ENCODE results near the gene LYL1.

DNA sequence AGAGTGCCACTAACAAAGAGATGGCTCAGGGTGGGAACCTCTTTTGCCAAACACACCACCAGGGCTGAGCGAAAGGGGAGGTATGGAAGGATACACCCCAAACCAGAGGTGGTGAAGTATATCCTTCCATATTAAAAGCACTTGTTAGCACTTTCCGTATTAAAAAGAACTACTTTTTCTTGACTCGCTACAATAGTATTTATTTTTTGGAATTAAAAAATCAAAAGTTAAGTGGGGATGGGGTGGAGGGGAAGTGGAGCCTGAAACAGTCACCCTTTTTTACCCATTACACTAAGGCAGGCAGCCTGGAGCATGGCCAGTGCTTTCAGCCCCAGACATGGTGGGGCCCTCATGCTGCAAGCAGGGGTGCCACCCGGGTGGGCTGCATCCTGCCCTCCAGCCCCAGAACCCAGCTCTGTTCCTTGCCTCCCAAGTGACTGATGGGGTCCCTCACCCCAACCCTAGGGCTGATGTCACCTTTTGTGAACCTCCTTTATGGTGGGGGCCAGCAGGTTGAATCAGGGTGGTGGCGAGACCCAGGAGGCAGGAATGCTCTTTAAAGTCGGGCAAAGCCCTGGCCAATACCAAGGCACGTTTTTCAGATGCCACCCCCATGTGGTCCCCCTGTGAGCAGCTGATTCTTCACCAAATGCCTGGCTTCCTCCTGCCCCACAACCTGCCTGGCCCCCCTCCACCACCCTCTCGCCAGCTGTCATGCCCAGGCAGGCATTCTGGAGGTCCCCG is 31.0 kb downstream of the LYL1 start:
- TF ChIP-seq, protein P1, sequence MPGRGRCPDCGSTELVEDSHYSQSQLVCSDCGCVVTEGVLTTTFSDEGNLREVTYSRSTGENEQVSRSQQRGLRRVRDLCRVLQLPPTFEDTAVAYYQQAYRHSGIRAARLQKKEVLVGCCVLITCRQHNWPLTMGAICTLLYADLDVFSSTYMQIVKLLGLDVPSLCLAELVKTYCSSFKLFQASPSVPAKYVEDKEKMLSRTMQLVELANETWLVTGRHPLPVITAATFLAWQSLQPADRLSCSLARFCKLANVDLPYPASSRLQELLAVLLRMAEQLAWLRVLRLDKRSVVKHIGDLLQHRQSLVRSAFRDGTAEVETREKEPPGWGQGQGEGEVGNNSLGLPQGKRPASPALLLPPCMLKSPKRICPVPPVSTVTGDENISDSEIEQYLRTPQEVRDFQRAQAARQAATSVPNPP (CRISPR knock-in tag; IDR thresholded peaks at IDR 0.05): no peak
- TF ChIP-seq, protein P2, sequence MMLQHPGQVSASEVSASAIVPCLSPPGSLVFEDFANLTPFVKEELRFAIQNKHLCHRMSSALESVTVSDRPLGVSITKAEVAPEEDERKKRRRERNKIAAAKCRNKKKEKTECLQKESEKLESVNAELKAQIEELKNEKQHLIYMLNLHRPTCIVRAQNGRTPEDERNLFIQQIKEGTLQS (CRISPR knock-in tag; IDR thresholded peaks at IDR 0.05): no peak
- TF ChIP-seq, protein P3, sequence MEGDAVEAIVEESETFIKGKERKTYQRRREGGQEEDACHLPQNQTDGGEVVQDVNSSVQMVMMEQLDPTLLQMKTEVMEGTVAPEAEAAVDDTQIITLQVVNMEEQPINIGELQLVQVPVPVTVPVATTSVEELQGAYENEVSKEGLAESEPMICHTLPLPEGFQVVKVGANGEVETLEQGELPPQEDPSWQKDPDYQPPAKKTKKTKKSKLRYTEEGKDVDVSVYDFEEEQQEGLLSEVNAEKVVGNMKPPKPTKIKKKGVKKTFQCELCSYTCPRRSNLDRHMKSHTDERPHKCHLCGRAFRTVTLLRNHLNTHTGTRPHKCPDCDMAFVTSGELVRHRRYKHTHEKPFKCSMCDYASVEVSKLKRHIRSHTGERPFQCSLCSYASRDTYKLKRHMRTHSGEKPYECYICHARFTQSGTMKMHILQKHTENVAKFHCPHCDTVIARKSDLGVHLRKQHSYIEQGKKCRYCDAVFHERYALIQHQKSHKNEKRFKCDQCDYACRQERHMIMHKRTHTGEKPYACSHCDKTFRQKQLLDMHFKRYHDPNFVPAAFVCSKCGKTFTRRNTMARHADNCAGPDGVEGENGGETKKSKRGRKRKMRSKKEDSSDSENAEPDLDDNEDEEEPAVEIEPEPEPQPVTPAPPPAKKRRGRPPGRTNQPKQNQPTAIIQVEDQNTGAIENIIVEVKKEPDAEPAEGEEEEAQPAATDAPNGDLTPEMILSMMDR (CRISPR knock-in tag; IDR thresholded peaks at IDR 0.05): no peak
- TF ChIP-seq KDM5A (IDR thresholded peaks at IDR 0.05; ENCODE audit: borderline replicate concordance, low read length) (no peak), GABPA (IDR thresholded peaks at IDR 0.05; ENCODE audit: low read depth, low read length) (no peak), GABPA (CRISPR knock-in tag; IDR thresholded peaks at IDR 0.05; ENCODE audit: low read depth) (no peak)
- TF ChIP-seq, protein P4, sequence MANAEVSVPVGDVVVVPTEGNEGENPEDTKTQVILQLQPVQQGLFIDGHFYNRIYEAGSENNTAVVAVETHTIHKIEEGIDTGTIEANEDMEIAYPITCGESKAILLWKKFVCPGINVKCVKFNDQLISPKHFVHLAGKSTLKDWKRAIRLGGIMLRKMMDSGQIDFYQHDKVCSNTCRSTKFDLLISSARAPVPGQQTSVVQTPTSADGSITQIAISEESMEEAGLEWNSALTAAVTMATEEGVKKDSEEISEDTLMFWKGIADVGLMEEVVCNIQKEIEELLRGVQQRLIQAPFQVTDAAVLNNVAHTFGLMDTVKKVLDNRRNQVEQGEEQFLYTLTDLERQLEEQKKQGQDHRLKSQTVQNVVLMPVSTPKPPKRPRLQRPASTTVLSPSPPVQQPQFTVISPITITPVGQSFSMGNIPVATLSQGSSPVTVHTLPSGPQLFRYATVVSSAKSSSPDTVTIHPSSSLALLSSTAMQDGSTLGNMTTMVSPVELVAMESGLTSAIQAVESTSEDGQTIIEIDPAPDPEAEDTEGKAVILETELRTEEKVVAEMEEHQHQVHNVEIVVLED (CRISPR knock-in tag; IDR thresholded peaks at IDR 0.05; ENCODE audit: borderline replicate concordance): no peak
